Stimulated activated CD4-positive, alpha-beta T cell treated with anti-CD3 and anti-CD28 coated beads, Interleukin-1b, Interleukin-23, amount 100 ng/mL, for 48 hours (primary cell): ENCODE data around the gene ULK2.
"Not testable (repeated sequence)": the region's sequence is repeated elsewhere in the genome, so short reads cannot be mapped to it uniquely, and the experiment has no call there.

Experiments
- DNase-seq: peaks from one replicate; pipeline ENCODE4 v3.0.0-alpha.2; 2020

ULK2 gene

GRCh38 chr17:19766016-19766415 lies 101.7 kb downstream of the ULK2 start:
- no peak for DNase-seq

GRCh38 chr17:19763991-19764390 lies 103.7 kb downstream of the ULK2 start:
- DNase-seq, result not testable (repeated sequence)

- no peak for DNase-seq
These were observed 104.3 kb downstream of the ULK2 start for GRCh38 chr17:19763416-19763815.

- peak; percentile 55 for DNase-seq
These were observed 105.2 kb downstream of the ULK2 start for GRCh38 chr17:19762515-19762961.

- no peak for DNase-seq
These were observed 107.0 kb downstream of the ULK2 start for GRCh38 chr17:19760746-19761145.

- DNase-seq, result no peak
These were observed 107.9 kb downstream of the ULK2 start for GRCh38 chr17:19759568-19760549.

GRCh38 chr17:19757536-19758180 lies 110.1 kb downstream of the ULK2 start:
- no peak for DNase-seq

GRCh38 chr17:19756546-19756945 lies 111.2 kb downstream of the ULK2 start:
- no peak for DNase-seq

- DNase-seq, result no peak
These were observed 111.8 kb downstream of the ULK2 start for GRCh38 chr17:19755821-19756510.

GRCh38 chr17:19755392-19755791 lies 112.3 kb downstream of the ULK2 start:
- no peak for DNase-seq

GRCh38 chr17:19753661-19754463 lies 113.9 kb downstream of the ULK2 start:
- no peak for DNase-seq

GRCh38 chr17:19753051-19753509 lies 114.7 kb downstream of the ULK2 start:
- DNase-seq, result no peak

- DNase-seq, result no peak
These were observed 115.3 kb downstream of the ULK2 start for GRCh38 chr17:19752216-19753050.

- DNase-seq, result no peak
These were observed 116.9 kb downstream of the ULK2 start for GRCh38 chr17:19750835-19751234.

- DNase-seq, result no peak
These were observed 117.6 kb downstream of the ULK2 start for GRCh38 chr17:19750020-19750572.

- no peak for DNase-seq
These were observed 118.9 kb downstream of the ULK2 start for GRCh38 chr17:19748807-19749193.

- DNase-seq, result no peak
These were observed 119.6 kb downstream of the ULK2 start, which contains the start of gene ALDH3A1 for GRCh38 chr17:19747829-19748806. Gene ALDH3A1, minus strand, starts transcription at chr17:19748298. Its CDS starts 3,169 bp downstream, at chr17:19745129.

GRCh38 chr17:19747159-19747719 lies 120.5 kb downstream of the ULK2 start:
- DNase-seq, result no peak

GRCh38 chr17:19746517-19746916 lies 121.2 kb downstream of the ULK2 start:
- no peak for DNase-seq
